Cerebellar cortex (tissue), 1 donor: ENCODE measurements around the gene RPN2.
"Not testable (repeated sequence)": the region's sequence is repeated elsewhere in the genome, so short reads cannot be mapped to it uniquely, and the experiment has no call there.

Source experiments
- DNase-seq: peaks from one replicate; pipeline ENCODE4 v3.0.0-alpha.2; 2015; ENCODE audit warnings: low spot score

The RPN2 gene

GRCh38 chr20:37178839-37179682 lies at the start of gene RPN2, which contains the start of gene MROH8:
Gene RPN2, plus strand, starts transcription at chr20:37179330. Its CDS starts 27 bp downstream, at chr20:37179357.
Gene MROH8, minus strand, starts transcription at chr20:37179548.
- DNase-seq: peak; percentile 99

GRCh38 chr20:37131486-37131885 lies 47.6 kb upstream of the RPN2 start:
- no peak for DNase-seq

- DNase-seq: no peak
Observed at GRCh38 chr20:37133952-37134351, 45.2 kb upstream of the RPN2 start.

- no peak for DNase-seq
Observed at GRCh38 chr20:37137547-37137946, 41.6 kb upstream of the RPN2 start.

- no peak for DNase-seq
Observed at GRCh38 chr20:37142708-37143107, 36.4 kb upstream of the RPN2 start.

GRCh38 chr20:37144856-37145404 lies 34.2 kb upstream of the RPN2 start:
- no peak for DNase-seq

GRCh38 chr20:37147250-37147649 lies 31.9 kb upstream of the RPN2 start:
- DNase-seq: no peak

GRCh38 chr20:37150864-37151263 lies 28.3 kb upstream of the RPN2 start:
- not testable (repeated sequence) for DNase-seq

GRCh38 chr20:37151529-37151928 lies 27.6 kb upstream of the RPN2 start:
- DNase-seq: no peak

- DNase-seq: no peak
Observed at GRCh38 chr20:37152284-37152683, 26.8 kb upstream of the RPN2 start.

GRCh38 chr20:37154684-37155298 lies 24.3 kb upstream of the RPN2 start:
- no peak for DNase-seq

GRCh38 chr20:37155987-37156386 lies 23.1 kb upstream of the RPN2 start:
- no peak for DNase-seq

- no peak for DNase-seq
Observed at GRCh38 chr20:37158248-37158647, 20.9 kb upstream of the RPN2 start.

GRCh38 chr20:37160683-37161082 lies 18.4 kb upstream of the RPN2 start:
- DNase-seq: no peak

GRCh38 chr20:37161830-37162549 lies 17.1 kb upstream of the RPN2 start:
- DNase-seq: no peak

GRCh38 chr20:37162646-37163045 lies 16.5 kb upstream of the RPN2 start:
- no peak for DNase-seq

- DNase-seq: no peak
Observed at GRCh38 chr20:37163832-37164554, 15.1 kb upstream of the RPN2 start.

- DNase-seq: no peak
Observed at GRCh38 chr20:37165031-37165430, 14.1 kb upstream of the RPN2 start.

GRCh38 chr20:37166867-37167266 lies 12.3 kb upstream of the RPN2 start:
- DNase-seq: no peak

GRCh38 chr20:37172836-37173235 lies 6.3 kb upstream of the RPN2 start:
- DNase-seq: no peak

GRCh38 chr20:37179683-37180524 lies 774 bp downstream of the RPN2 start:
- no peak for DNase-seq
